SK-N-MC (cell line): ENCODE measurements around the gene FSTL4.

Experiments
- EZH2 ChIP-seq: fragments of 200-600 bp; sonication (generic); IDR thresholded peaks from one replicate; pipeline ENCODE4 v1.6.1; 2017; ENCODE audit warnings: antibody characterized with exemption
- POLR2AphosphoS5 ChIP-seq: IDR thresholded peaks from 2 replicates; pipeline ENCODE4 v1.6.1; 2012; ENCODE audit warnings: mild to moderate bottlenecking, low read depth, low read length, borderline replicate concordance

DNA sequence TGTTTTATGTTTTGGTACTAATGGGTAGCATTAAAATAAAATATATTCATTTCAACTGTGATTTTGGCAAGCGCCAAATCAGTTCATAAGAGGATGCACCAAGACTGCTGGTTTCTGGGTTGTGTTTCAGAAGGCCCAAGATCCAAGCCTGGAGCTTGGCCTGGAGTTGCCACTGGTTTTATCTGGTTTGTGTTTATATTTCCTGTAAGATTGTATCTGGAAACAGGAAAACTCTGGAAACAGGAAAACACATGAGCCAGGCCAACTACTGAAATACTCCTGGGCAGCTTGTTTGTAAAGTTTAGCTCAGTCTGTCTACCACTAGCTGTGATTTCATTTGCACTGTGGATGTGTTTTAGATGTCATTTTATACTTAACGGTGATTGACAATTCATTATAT lies 5.5 kb downstream of the FSTL4 start:
- TF ChIP-seq EZH2 (no peak), POLR2AphosphoS5 (no peak)
